Erythroblast (primary cell): ENCODE data around the gene SEPHS1.

Source experiments
- GATA1 ChIP-seq: IDR thresholded peaks from 2 replicates; pipeline ENCODE4 v1.6.1; 2011; ENCODE audit warnings: low read depth, mild to moderate bottlenecking, control low read depth, low read length, moderate library complexity
- POLR2A ChIP-seq: IDR thresholded peaks from 2 replicates; pipeline ENCODE4 v1.6.1; 2011; ENCODE audit warnings: mild to moderate bottlenecking, low read length

- no peak for TF ChIP-seq POLR2A
- no peak for TF ChIP-seq GATA1
Observed at GRCh38 chr10:13271552-13272163, 76.4 kb downstream of the SEPHS1 start.
